HG03469 (cell line): ENCODE data around the gene PAX8.

Source experiments
- ATAC-seq: cut with Tn5 transposase; IDR thresholded peaks from one replicate; pipeline ENCODE4 v1.9.1; 2021; ENCODE audit warnings: mild to moderate bottlenecking, moderate library complexity, moderate number of reproducible peaks; ENCODE audit not compliant: unreplicated experiment

The PAX8 gene

GRCh38 chr2:113209011-113209645 is 69.6 kb downstream of the PAX8 start:
- no peak for ATAC-seq

- ATAC-seq = no peak
Measured at GRCh38 chr2:113208396-113208795, 70.3 kb downstream of the PAX8 start.

- no peak for ATAC-seq
Measured at GRCh38 chr2:113207021-113207420, 71.7 kb downstream of the PAX8 start.

GRCh38 chr2:113206251-113206650 is 72.5 kb downstream of the PAX8 start:
- no peak for ATAC-seq

- peak; percentile 60 for ATAC-seq
Measured at GRCh38 chr2:113203901-113204519, 74.7 kb downstream of the PAX8 start.

- no peak for ATAC-seq
Measured at GRCh38 chr2:113203217-113203530, 75.5 kb downstream of the PAX8 start.

GRCh38 chr2:113202305-113203216 is 76.2 kb downstream of the PAX8 start:
- no peak for ATAC-seq

GRCh38 chr2:113201496-113202304 is 77.0 kb downstream of the PAX8 start:
- ATAC-seq = no peak

GRCh38 chr2:113200736-113201490 is 77.8 kb downstream of the PAX8 start:
- ATAC-seq = no peak

GRCh38 chr2:113200236-113200635 is 78.5 kb downstream of the PAX8 start:
- no peak for ATAC-seq

- no peak for ATAC-seq
Measured at GRCh38 chr2:113198790-113199612, 79.7 kb downstream of the PAX8 start.

GRCh38 chr2:113198048-113198789 is 80.5 kb downstream of the PAX8 start:
- ATAC-seq = no peak

GRCh38 chr2:113197347-113198047 is 81.2 kb downstream of the PAX8 start:
- ATAC-seq = no peak

- no peak for ATAC-seq
Measured at GRCh38 chr2:113196839-113197238, 81.9 kb downstream of the PAX8 start.

GRCh38 chr2:113195923-113196501 is 82.7 kb downstream of the PAX8 start:
- no peak for ATAC-seq

GRCh38 chr2:113192459-113193100 is 86.1 kb downstream of the PAX8 start:
- no peak for ATAC-seq

GRCh38 chr2:113190871-113191270 is 87.8 kb downstream of the PAX8 start:
- ATAC-seq = no peak
